ENCODE data around the gene CENATAC. TPM values are rescaled to one million over a fixed set of nuclear protein-coding genes. Genes with fewer than 3 reads are reported as not detected.

CENATAC gene
- total and polyA plus RNA-seq, 9 of the 15 experiments (the other 6 are each of a cell fraction or from before 2014, with no cell fraction given), result 2.4 to 25.5 (median 13.7) TPM

DNA sequence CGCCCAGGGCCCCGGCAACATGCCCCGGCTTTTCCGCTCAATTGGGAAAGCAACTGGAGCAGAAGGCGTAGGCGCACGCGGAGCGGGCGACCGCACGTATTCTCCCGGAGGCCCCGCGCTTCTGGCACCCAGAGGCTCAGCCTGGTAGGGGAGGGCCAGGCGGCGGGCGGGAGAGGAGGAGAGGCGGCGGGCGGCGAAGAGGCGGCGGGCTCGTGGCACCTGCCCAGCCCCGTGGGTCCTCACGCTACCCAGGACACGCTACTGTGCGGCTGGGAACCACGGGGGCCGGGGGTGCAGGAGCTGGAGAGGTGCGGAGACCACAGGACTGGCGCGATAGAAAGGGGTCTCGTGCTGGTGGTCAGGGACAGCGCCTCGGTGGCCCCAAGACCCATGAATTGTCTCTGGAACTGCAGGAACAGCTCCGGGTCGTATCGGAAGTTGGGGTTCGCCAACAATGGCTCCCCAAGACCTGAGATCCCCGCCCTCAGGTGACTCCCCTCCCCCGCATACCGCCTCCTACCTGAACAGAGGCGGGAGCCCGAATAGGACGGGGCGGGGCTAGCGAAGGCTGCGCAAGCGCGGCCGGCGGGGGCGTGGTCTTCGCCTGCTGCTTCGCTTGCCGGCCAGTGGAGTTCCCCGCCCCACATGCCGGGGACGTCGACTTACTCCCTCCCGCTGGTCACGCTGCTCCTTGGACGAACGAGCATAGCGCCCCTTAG lies 32.5 kb downstream of the CENATAC start, which contains the start of gene SLC37A4 (continued):
- no peak for TF ChIP-seq ZNF217 (CRISPR knock-in tag; IDR thresholded peaks at IDR 0.05)
- TF ChIP-seq ZKSCAN3 (CRISPR knock-in tag; IDR thresholded peaks at IDR 0.05), result no peak
- no peak for TF ChIP-seq KAT8 (IDR thresholded peaks at IDR 0.05; ENCODE audit: low read depth)
- TF ChIP-seq, protein P1, sequence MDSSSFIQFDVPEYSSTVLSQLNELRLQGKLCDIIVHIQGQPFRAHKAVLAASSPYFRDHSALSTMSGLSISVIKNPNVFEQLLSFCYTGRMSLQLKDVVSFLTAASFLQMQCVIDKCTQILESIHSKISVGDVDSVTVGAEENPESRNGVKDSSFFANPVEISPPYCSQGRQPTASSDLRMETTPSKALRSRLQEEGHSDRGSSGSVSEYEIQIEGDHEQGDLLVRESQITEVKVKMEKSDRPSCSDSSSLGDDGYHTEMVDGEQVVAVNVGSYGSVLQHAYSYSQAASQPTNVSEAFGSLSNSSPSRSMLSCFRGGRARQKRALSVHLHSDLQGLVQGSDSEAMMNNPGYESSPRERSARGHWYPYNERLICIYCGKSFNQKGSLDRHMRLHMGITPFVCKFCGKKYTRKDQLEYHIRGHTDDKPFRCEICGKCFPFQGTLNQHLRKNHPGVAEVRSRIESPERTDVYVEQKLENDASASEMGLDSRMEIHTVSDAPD (CRISPR knock-in tag; IDR thresholded peaks at IDR 0.05), result no peak; the same call in 1 of the 2 replicates
- TF ChIP-seq CC2D1A (IDR thresholded peaks at IDR 0.05), result no peak
- peak; percentile 86 for TF ChIP-seq HMGN3 (IDR thresholded peaks at IDR 0.05; ENCODE audit: borderline replicate concordance, extremely low read depth, insufficient read length, low read depth, low read length)
- TF ChIP-seq ZNF644 (tag; IDR thresholded peaks at IDR 0.05; ENCODE audit: low read depth), result no peak
- TF ChIP-seq RBM17 (IDR thresholded peaks at IDR 0.05; ENCODE audit: borderline replicate concordance, low read depth, low read length), result no peak
- TF ChIP-seq, protein P2, sequence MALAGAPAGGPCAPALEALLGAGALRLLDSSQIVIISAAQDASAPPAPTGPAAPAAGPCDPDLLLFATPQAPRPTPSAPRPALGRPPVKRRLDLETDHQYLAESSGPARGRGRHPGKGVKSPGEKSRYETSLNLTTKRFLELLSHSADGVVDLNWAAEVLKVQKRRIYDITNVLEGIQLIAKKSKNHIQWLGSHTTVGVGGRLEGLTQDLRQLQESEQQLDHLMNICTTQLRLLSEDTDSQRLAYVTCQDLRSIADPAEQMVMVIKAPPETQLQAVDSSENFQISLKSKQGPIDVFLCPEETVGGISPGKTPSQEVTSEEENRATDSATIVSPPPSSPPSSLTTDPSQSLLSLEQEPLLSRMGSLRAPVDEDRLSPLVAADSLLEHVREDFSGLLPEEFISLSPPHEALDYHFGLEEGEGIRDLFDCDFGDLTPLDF (CRISPR knock-in tag; IDR thresholded peaks at IDR 0.05), result 0 out of 2 replicates have a peak, but pooled peaks have one; percentile 61
- TF ChIP-seq SRSF7 (optimal IDR thresholded peaks at IDR 0.05; ENCODE audit: low read depth, low read length), result no peak
- no peak for TF ChIP-seq HDAC6 (IDR thresholded peaks at IDR 0.05; ENCODE audit: low read depth, low read length)
- no peak for TF ChIP-seq PHF21A (IDR thresholded peaks at IDR 0.05; ENCODE audit: borderline replicate concordance, low read depth)
- TF ChIP-seq, protein P3, sequence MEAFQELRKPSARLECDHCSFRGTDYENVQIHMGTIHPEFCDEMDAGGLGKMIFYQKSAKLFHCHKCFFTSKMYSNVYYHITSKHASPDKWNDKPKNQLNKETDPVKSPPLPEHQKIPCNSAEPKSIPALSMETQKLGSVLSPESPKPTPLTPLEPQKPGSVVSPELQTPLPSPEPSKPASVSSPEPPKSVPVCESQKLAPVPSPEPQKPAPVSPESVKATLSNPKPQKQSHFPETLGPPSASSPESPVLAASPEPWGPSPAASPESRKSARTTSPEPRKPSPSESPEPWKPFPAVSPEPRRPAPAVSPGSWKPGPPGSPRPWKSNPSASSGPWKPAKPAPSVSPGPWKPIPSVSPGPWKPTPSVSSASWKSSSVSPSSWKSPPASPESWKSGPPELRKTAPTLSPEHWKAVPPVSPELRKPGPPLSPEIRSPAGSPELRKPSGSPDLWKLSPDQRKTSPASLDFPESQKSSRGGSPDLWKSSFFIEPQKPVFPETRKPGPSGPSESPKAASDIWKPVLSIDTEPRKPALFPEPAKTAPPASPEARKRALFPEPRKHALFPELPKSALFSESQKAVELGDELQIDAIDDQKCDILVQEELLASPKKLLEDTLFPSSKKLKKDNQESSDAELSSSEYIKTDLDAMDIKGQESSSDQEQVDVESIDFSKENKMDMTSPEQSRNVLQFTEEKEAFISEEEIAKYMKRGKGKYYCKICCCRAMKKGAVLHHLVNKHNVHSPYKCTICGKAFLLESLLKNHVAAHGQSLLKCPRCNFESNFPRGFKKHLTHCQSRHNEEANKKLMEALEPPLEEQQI (IDR thresholded peaks at IDR 0.05), result no peak
- 0 out of 2 replicates have a peak, but pooled peaks have one; percentile 5 for TF ChIP-seq DNMT1 (IDR thresholded peaks at IDR 0.05)
- TF ChIP-seq MIER1 (IDR thresholded peaks at IDR 0.05; ENCODE audit: low read depth), result no peak
- no peak for TF ChIP-seq C11orf30 (IDR thresholded peaks at IDR 0.05; ENCODE audit: low read depth)
- TF ChIP-seq NR2C2 (CRISPR knock-in tag; IDR thresholded peaks at IDR 0.05), result no peak; the same call in 1 of the 2 replicates
- TF ChIP-seq NR2C2 (tag; IDR thresholded peaks at IDR 0.05), result peak; percentile 71
- TF ChIP-seq SMAD1 (IDR thresholded peaks at IDR 0.05; ENCODE audit: low read depth, low read length, partially characterized antibody), result no peak
- TF ChIP-seq ATF7 (IDR thresholded peaks at IDR 0.05), result peak; percentile 49; the same call in 1 of the 2 replicates
- TF ChIP-seq, protein P4, sequence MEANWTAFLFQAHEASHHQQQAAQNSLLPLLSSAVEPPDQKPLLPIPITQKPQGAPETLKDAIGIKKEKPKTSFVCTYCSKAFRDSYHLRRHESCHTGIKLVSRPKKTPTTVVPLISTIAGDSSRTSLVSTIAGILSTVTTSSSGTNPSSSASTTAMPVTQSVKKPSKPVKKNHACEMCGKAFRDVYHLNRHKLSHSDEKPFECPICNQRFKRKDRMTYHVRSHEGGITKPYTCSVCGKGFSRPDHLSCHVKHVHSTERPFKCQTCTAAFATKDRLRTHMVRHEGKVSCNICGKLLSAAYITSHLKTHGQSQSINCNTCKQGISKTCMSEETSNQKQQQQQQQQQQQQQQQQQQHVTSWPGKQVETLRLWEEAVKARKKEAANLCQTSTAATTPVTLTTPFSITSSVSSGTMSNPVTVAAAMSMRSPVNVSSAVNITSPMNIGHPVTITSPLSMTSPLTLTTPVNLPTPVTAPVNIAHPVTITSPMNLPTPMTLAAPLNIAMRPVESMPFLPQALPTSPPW (CRISPR knock-in tag; IDR thresholded peaks at IDR 0.05), result peak; percentile 89
